Activated T-helper 17 cell treated with anti-CD3 and anti-CD28 coated beads, Interleukin-2, amount 50 U/mL, for 72 hours (primary cell): ENCODE data around the gene ACD. TPM values are rescaled to one million over a fixed set of nuclear protein-coding genes. Genes with fewer than 3 reads are reported as not detected.

Source experiments
- ATAC-seq: fragments of 150-1000 bp; cut with Tn5 transposase; replicated peaks from 2 replicates; pipeline ENCODE4 v1.10.0; 2021; ENCODE audit warnings: mild to moderate bottlenecking, moderate library complexity
- H3K27ac Mint-ChIP-seq: one replicate; pipeline ENCODE4 v1.8.0; 2022; ENCODE audit warnings: mixed read lengths
- H3K27me3 Mint-ChIP-seq: one replicate; pipeline ENCODE4 v1.8.0; 2022; ENCODE audit warnings: mixed read lengths
- H3K36me3 Mint-ChIP-seq: one replicate; pipeline ENCODE4 v1.8.0; 2022; ENCODE audit warnings: low read depth, mild to moderate bottlenecking, mixed read lengths
- H3K4me1 Mint-ChIP-seq: one replicate; pipeline ENCODE4 v1.8.0; 2022; ENCODE audit warnings: mixed read lengths
- H3K4me3 Mint-ChIP-seq: one replicate; pipeline ENCODE4 v1.8.0; 2022; ENCODE audit warnings: mild to moderate bottlenecking, mixed read lengths
- H3K9me3 Mint-ChIP-seq: one replicate; pipeline ENCODE4 v1.8.0; 2022; ENCODE audit warnings: mixed read lengths
- total RNA-seq, 2 donors: library from RNA; stranded (reverse); gene quantifications; one replicate each; pipeline ENCODE4 v1.2.3, GENCODE V29; 2022

Gene ACD
- total RNA-seq, 2 donors from 2014 or later: 37.5 to 63.4 TPM

- Mint-ChIP-seq H3K4me1 (peaks cover 16% of the 10 kb centered on the region), H3K4me3 (no peak overlapping the region), H3K9me3 (no peaks in the 10 kb centered on the region), H3K27ac (peak overlapping the region; percentile 67), H3K27me3 (no peaks in the 10 kb centered on the region), H3K36me3 (peaks cover 25% of the 10 kb centered on the region)
- no peak for ATAC-seq
Measured at GRCh38 chr16:67683767-67684166, 23.7 kb upstream of the ACD start.

- no peaks in the 10 kb centered on the region for H3K27me3 Mint-ChIP-seq
- H3K9me3 Mint-ChIP-seq: no peaks in the 10 kb centered on the region
- no peak for ATAC-seq
- no peak overlapping the region for H3K4me3 Mint-ChIP-seq
- H3K4me1 Mint-ChIP-seq: peaks cover 6% of the 10 kb centered on the region
- H3K36me3 Mint-ChIP-seq: peaks cover 20% of the 10 kb centered on the region
- H3K27ac Mint-ChIP-seq: no peak overlapping the region
Measured at GRCh38 chr16:67679935-67680897, 20.2 kb upstream of the ACD start.

- peaks cover 12% of the 10 kb centered on the region for H3K36me3 Mint-ChIP-seq
- H3K27me3 Mint-ChIP-seq: no peaks in the 10 kb centered on the region
- no peaks in the 10 kb centered on the region for H3K9me3 Mint-ChIP-seq
- H3K27ac Mint-ChIP-seq: peak overlapping the region; percentile 17
- no peak overlapping the region for H3K4me3 Mint-ChIP-seq
- peaks cover 1% of the 10 kb centered on the region for H3K4me1 Mint-ChIP-seq
- ATAC-seq: no peak
Measured at GRCh38 chr16:67678354-67679023, 18.4 kb upstream of the ACD start.

- no peak for ATAC-seq
- Mint-ChIP-seq H3K9me3 (no peaks in the 10 kb centered on the region), H3K36me3 (peaks cover 5% of the 10 kb centered on the region), H3K27ac (peak overlapping the region; percentile 17), H3K27me3 (no peaks in the 10 kb centered on the region), H3K4me3 (no peak overlapping the region), H3K4me1 (no peaks in the 10 kb centered on the region)
Measured at GRCh38 chr16:67677712-67678111, 17.7 kb upstream of the ACD start.

- Mint-ChIP-seq H3K4me1 (no peaks in the 10 kb centered on the region), H3K9me3 (no peaks in the 10 kb centered on the region), H3K27ac (no peak overlapping the region), H3K36me3 (no peaks in the 10 kb centered on the region), H3K27me3 (no peaks in the 10 kb centered on the region), H3K4me3 (no peak overlapping the region)
- ATAC-seq: no peak
Measured at GRCh38 chr16:67676939-67677338, 16.9 kb upstream of the ACD start.

- ATAC-seq: no peak
- H3K27me3 Mint-ChIP-seq: no peaks in the 10 kb centered on the region
- H3K9me3 Mint-ChIP-seq: no peaks in the 10 kb centered on the region
- H3K4me1 Mint-ChIP-seq: no peaks in the 10 kb centered on the region
- H3K27ac Mint-ChIP-seq: no peak overlapping the region
- no peak overlapping the region for H3K4me3 Mint-ChIP-seq
- no peaks in the 10 kb centered on the region for H3K36me3 Mint-ChIP-seq
Measured at GRCh38 chr16:67676516-67676915, 16.5 kb upstream of the ACD start.

- H3K36me3 Mint-ChIP-seq: no peaks in the 10 kb centered on the region
Measured at GRCh38 chr16:67675999-67676398, 15.9 kb upstream of the ACD start.

GRCh38 chr16:67675579-67675935 lies 15.5 kb upstream of the ACD start:
- Mint-ChIP-seq H3K9me3 (no peaks in the 10 kb centered on the region), H3K27ac (no peak overlapping the region), H3K27me3 (no peaks in the 10 kb centered on the region), H3K4me1 (no peaks in the 10 kb centered on the region), H3K4me3 (no peak overlapping the region), H3K36me3 (no peaks in the 10 kb centered on the region)
- no peak for ATAC-seq

More at GRCh38 chr16:67675999-67676398, 15.9 kb upstream of the ACD start:
- no peak overlapping the region for H3K27ac Mint-ChIP-seq
- no peak for ATAC-seq
- H3K4me1 Mint-ChIP-seq: no peaks in the 10 kb centered on the region
- no peaks in the 10 kb centered on the region for H3K27me3 Mint-ChIP-seq
- H3K4me3 Mint-ChIP-seq: no peak overlapping the region
- no peaks in the 10 kb centered on the region for H3K9me3 Mint-ChIP-seq

GRCh38 chr16:67674851-67675578 lies 15.0 kb upstream of the ACD start:
- H3K36me3 Mint-ChIP-seq: no peaks in the 10 kb centered on the region
- ATAC-seq: no peak
- H3K27ac Mint-ChIP-seq: peak overlapping the region; percentile 75
- H3K9me3 Mint-ChIP-seq: no peaks in the 10 kb centered on the region
- H3K27me3 Mint-ChIP-seq: no peaks in the 10 kb centered on the region
- peaks cover under 1% of the 10 kb centered on the region for H3K4me1 Mint-ChIP-seq
- no peak overlapping the region for H3K4me3 Mint-ChIP-seq

- H3K9me3 Mint-ChIP-seq: no peaks in the 10 kb centered on the region
- no peaks in the 10 kb centered on the region for H3K27me3 Mint-ChIP-seq
- H3K36me3 Mint-ChIP-seq: no peaks in the 10 kb centered on the region
- peaks cover 5% of the 10 kb centered on the region for H3K4me1 Mint-ChIP-seq
- no peak for ATAC-seq
- H3K27ac Mint-ChIP-seq: peak overlapping the region; percentile 75
- H3K4me3 Mint-ChIP-seq: no peak overlapping the region
Measured at GRCh38 chr16:67673712-67674580, 13.9 kb upstream of the ACD start.

- Mint-ChIP-seq H3K4me1 (peaks cover 5% of the 10 kb centered on the region), H3K27me3 (no peaks in the 10 kb centered on the region), H3K27ac (peak overlapping the region; percentile 75), H3K36me3 (no peaks in the 10 kb centered on the region), H3K4me3 (no peak overlapping the region), H3K9me3 (no peaks in the 10 kb centered on the region)
- peak; percentile 53 for ATAC-seq
Measured at GRCh38 chr16:67672739-67673662, 12.9 kb upstream of the ACD start.

GRCh38 chr16:67672306-67672705 lies 12.2 kb upstream of the ACD start:
- no peaks in the 10 kb centered on the region for H3K36me3 Mint-ChIP-seq
- H3K9me3 Mint-ChIP-seq: no peaks in the 10 kb centered on the region
- H3K4me1 Mint-ChIP-seq: peaks cover 5% of the 10 kb centered on the region
- no peak overlapping the region for H3K4me3 Mint-ChIP-seq
- no peak overlapping the region for H3K27ac Mint-ChIP-seq
- H3K27me3 Mint-ChIP-seq: no peaks in the 10 kb centered on the region
- ATAC-seq: no peak

GRCh38 chr16:67669499-67670101 lies 9.5 kb upstream of the ACD start:
- no peak for ATAC-seq
- no peaks in the 10 kb centered on the region for H3K9me3 Mint-ChIP-seq
- H3K4me3 Mint-ChIP-seq: no peak overlapping the region
- no peaks in the 10 kb centered on the region for H3K36me3 Mint-ChIP-seq
- no peak overlapping the region for H3K27ac Mint-ChIP-seq
- no peaks in the 10 kb centered on the region for H3K27me3 Mint-ChIP-seq
- peaks cover 10% of the 10 kb centered on the region for H3K4me1 Mint-ChIP-seq
